ENCODE measurements around the gene SRGAP1. TPM values are rescaled to one million over a fixed set of nuclear protein-coding genes. Genes with fewer than 3 reads are reported as not detected.
A peak's percentile ranks its signal among the peaks of the same experiment; 100 is the strongest.

Gene SRGAP1
- total and polyA plus RNA-seq, 2 of the 13 experiments (the other 11 are each of a cell fraction or from before 2014, with no cell fraction given) = 1.6 to 3.4 TPM

GRCh38 chr12:63985945-63986344 lies 141.4 kb downstream of the SRGAP1 start:
- H3K4me2 ChIP-seq (ENCODE audit: low read depth, low read length) = no peak overlapping the region
- ATAC-seq = no peak; the same call in 2 of the 3 replicates
- in situ Hi-C loops (cut with HindIII; ENCODE audit: extremely low pct_ligation_motif_present, low pct_unique_long_range_greater_than_20kb) = no loop called here
- intact Hi-C loops (cut with micrococcal nuclease; ENCODE audit: unreplicated experiment) = no loop called here
- H3K9ac ChIP-seq (ENCODE audit: insufficient read depth, low read depth, low read length) = no peak overlapping the region
- peaks cover 12% of the 10 kb centered on the region for H3K4me1 ChIP-seq (ENCODE audit: insufficient read depth, low read length)
- H3K27ac ChIP-seq (ENCODE audit: extremely low read length, insufficient read depth, low read length) = no peak overlapping the region
- H3K36me3 ChIP-seq (replicated peaks in 1 of 2; ENCODE audit: control insufficient read depth in 1 of 2, insufficient read depth in 2 of 2, low read length in 2 of 2) = 0 out of 5 replicates have a peak, but pooled peaks cover 0 to 4% of the 10 kb centered on the region in 2 experiments
- peak; percentile 5 for DNase-seq (ENCODE audit: low spot score)
- H2AFZ ChIP-seq (ENCODE audit: low read length) = no peak overlapping the region
- no peaks in the 10 kb centered on the region for H3K9me3 ChIP-seq (ENCODE audit: low read length)
- POLR2A ChIA-PET = no interaction called here
- BruUV-seq (replicated peaks) = no TSS peak
- no peaks in the 10 kb centered on the region for H3K79me2 ChIP-seq (ENCODE audit: insufficient read depth, low read length)
- no peak overlapping the region for H3K4me3 ChIP-seq (replicated peaks in 1 of 3; ENCODE audit: insufficient read depth in 1 of 3, low read depth in 2 of 3, low read length in 3 of 3)
- no peaks in the 10 kb centered on the region for H3K27me3 ChIP-seq (ENCODE audit: control insufficient read depth in 1 of 2, insufficient read depth in 2 of 2, low read length in 2 of 2)
- H4K20me1 ChIP-seq (ENCODE audit: insufficient read depth, low read length) = no peaks in the 10 kb centered on the region
- 95% methylated on average over 2 of the region's 2 CpGs for WGBS (ENCODE audit: low lambda C conversion rate)
- no peak for FAIRE-seq
- CTCF ChIA-PET (ENCODE audit: low intra/inter-chr PET ratio, low total read pairs) = no interaction called here
- TF ChIP-seq, protein P1, sequence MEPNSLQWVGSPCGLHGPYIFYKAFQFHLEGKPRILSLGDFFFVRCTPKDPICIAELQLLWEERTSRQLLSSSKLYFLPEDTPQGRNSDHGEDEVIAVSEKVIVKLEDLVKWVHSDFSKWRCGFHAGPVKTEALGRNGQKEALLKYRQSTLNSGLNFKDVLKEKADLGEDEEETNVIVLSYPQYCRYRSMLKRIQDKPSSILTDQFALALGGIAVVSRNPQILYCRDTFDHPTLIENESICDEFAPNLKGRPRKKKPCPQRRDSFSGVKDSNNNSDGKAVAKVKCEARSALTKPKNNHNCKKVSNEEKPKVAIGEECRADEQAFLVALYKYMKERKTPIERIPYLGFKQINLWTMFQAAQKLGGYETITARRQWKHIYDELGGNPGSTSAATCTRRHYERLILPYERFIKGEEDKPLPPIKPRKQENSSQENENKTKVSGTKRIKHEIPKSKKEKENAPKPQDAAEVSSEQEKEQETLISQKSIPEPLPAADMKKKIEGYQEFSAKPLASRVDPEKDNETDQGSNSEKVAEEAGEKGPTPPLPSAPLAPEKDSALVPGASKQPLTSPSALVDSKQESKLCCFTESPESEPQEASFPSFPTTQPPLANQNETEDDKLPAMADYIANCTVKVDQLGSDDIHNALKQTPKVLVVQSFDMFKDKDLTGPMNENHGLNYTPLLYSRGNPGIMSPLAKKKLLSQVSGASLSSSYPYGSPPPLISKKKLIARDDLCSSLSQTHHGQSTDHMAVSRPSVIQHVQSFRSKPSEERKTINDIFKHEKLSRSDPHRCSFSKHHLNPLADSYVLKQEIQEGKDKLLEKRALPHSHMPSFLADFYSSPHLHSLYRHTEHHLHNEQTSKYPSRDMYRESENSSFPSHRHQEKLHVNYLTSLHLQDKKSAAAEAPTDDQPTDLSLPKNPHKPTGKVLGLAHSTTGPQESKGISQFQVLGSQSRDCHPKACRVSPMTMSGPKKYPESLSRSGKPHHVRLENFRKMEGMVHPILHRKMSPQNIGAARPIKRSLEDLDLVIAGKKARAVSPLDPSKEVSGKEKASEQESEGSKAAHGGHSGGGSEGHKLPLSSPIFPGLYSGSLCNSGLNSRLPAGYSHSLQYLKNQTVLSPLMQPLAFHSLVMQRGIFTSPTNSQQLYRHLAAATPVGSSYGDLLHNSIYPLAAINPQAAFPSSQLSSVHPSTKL (CRISPR knock-in tag; IDR thresholded peaks at IDR 0.05) = no peak
- TF ChIP-seq ZNF18 (CRISPR knock-in tag; IDR thresholded peaks at IDR 0.05; ENCODE audit: insufficient replicate concordance) (no peak), ZNF333 (CRISPR knock-in tag; IDR thresholded peaks at IDR 0.05; ENCODE audit: borderline replicate concordance) (no peak), ZNF205 (CRISPR knock-in tag; IDR thresholded peaks at IDR 0.05) (no peak), RFX3 (CRISPR knock-in tag; IDR thresholded peaks at IDR 0.05) (no peak), FOXA1 (IDR thresholded peaks at IDR 0.05) (no peak), FOXA1 (CRISPR knock-in tag; IDR thresholded peaks at IDR 0.05) (no peak), ZNF350 (CRISPR knock-in tag; IDR thresholded peaks at IDR 0.05; ENCODE audit: borderline replicate concordance, low read depth) (no peak), CENPX (CRISPR knock-in tag; IDR thresholded peaks at IDR 0.05) (no peak), ZNF800 (CRISPR knock-in tag; IDR thresholded peaks at IDR 0.05) (no peak), PAWR (CRISPR knock-in tag; IDR thresholded peaks at IDR 0.05; ENCODE audit: borderline replicate concordance) (no peak), REPIN1 (CRISPR knock-in tag; IDR thresholded peaks at IDR 0.05; ENCODE audit: borderline replicate concordance, low read depth) (no peak)
- TF ChIP-seq, protein P2, sequence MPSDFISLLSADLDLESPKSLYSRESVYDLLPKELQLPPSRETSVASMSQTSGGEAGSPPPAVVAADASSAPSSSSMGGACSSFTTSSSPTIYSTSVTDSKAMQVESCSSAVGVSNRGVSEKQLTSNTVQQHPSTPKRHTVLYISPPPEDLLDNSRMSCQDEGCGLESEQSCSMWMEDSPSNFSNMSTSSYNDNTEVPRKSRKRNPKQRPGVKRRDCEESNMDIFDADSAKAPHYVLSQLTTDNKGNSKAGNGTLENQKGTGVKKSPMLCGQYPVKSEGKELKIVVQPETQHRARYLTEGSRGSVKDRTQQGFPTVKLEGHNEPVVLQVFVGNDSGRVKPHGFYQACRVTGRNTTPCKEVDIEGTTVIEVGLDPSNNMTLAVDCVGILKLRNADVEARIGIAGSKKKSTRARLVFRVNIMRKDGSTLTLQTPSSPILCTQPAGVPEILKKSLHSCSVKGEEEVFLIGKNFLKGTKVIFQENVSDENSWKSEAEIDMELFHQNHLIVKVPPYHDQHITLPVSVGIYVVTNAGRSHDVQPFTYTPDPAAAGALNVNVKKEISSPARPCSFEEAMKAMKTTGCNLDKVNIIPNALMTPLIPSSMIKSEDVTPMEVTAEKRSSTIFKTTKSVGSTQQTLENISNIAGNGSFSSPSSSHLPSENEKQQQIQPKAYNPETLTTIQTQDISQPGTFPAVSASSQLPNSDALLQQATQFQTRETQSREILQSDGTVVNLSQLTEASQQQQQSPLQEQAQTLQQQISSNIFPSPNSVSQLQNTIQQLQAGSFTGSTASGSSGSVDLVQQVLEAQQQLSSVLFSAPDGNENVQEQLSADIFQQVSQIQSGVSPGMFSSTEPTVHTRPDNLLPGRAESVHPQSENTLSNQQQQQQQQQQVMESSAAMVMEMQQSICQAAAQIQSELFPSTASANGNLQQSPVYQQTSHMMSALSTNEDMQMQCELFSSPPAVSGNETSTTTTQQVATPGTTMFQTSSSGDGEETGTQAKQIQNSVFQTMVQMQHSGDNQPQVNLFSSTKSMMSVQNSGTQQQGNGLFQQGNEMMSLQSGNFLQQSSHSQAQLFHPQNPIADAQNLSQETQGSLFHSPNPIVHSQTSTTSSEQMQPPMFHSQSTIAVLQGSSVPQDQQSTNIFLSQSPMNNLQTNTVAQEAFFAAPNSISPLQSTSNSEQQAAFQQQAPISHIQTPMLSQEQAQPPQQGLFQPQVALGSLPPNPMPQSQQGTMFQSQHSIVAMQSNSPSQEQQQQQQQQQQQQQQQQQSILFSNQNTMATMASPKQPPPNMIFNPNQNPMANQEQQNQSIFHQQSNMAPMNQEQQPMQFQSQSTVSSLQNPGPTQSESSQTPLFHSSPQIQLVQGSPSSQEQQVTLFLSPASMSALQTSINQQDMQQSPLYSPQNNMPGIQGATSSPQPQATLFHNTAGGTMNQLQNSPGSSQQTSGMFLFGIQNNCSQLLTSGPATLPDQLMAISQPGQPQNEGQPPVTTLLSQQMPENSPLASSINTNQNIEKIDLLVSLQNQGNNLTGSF (CRISPR knock-in tag; IDR thresholded peaks at IDR 0.05) = no peak
